HK-2 (cell line): ENCODE data around the gene CRYBG2.
"Not testable (repeated sequence)": the region's sequence is repeated elsewhere in the genome, so short reads cannot be mapped to it uniquely, and the experiment has no call there.

Source experiments
- DNase-seq: peaks from one replicate; pipeline ENCODE4 v3.0.0-alpha.2; 2018; ENCODE audit not compliant: unreplicated experiment

The CRYBG2 gene

GRCh38 chr1:26293911-26294463 is 59.9 kb downstream of the CRYBG2 start:
- no peak for DNase-seq

- not testable (repeated sequence) for DNase-seq
These were observed 61.2 kb downstream of the CRYBG2 start for GRCh38 chr1:26292735-26293134.

- no peak for DNase-seq
These were observed 62.0 kb downstream of the CRYBG2 start for GRCh38 chr1:26291939-26292338.

- DNase-seq: no peak
These were observed 62.5 kb downstream of the CRYBG2 start for GRCh38 chr1:26291433-26291832.

GRCh38 chr1:26290882-26291261 is 63.1 kb downstream of the CRYBG2 start:
- no peak for DNase-seq

GRCh38 chr1:26290122-26290881 is 63.6 kb downstream of the CRYBG2 start:
- no peak for DNase-seq

- no peak for DNase-seq
These were observed 64.5 kb downstream of the CRYBG2 start for GRCh38 chr1:26289158-26290059.

- no peak for DNase-seq
These were observed 65.5 kb downstream of the CRYBG2 start for GRCh38 chr1:26288311-26288941.

- DNase-seq: no peak
These were observed 66.1 kb downstream of the CRYBG2 start for GRCh38 chr1:26287811-26288210.

- DNase-seq: no peak
These were observed 66.8 kb downstream of the CRYBG2 start for GRCh38 chr1:26287033-26287711.

GRCh38 chr1:26286064-26286416 is 67.9 kb downstream of the CRYBG2 start:
- DNase-seq: no peak

GRCh38 chr1:26285366-26286063 is 68.4 kb downstream of the CRYBG2 start:
- DNase-seq: no peak

- DNase-seq: peak; percentile 90
These were observed 69.2 kb downstream of the CRYBG2 start for GRCh38 chr1:26284597-26285347.

- DNase-seq: no peak
These were observed 69.9 kb downstream of the CRYBG2 start for GRCh38 chr1:26283871-26284596.

GRCh38 chr1:26283279-26283853 is 70.6 kb downstream of the CRYBG2 start:
- no peak for DNase-seq

- no peak for DNase-seq
These were observed 71.5 kb downstream of the CRYBG2 start for GRCh38 chr1:26282401-26282918.

- no peak for DNase-seq
These were observed 72.0 kb downstream of the CRYBG2 start for GRCh38 chr1:26281971-26282370.

GRCh38 chr1:26281091-26281958 is 72.6 kb downstream of the CRYBG2 start:
- no peak for DNase-seq
